K562 (cell line): ENCODE data around the gene LTK. TPM values are rescaled to one million over a fixed set of nuclear protein-coding genes. Genes with fewer than 3 reads are reported as not detected.

Experiments used
- DIDO1 ChIP-seq: fragments of 450-650 bp; IDR thresholded peaks from 2 replicates; pipeline ENCODE4 v1.6.1; 2016; ENCODE audit warnings: low read depth, missing biosample characterization, missing genetic modification characterization
- MGA ChIP-seq: fragments of 450-650 bp; IDR thresholded peaks from 2 replicates; pipeline ENCODE4 v1.6.1; 2016; ENCODE audit warnings: mild to moderate bottlenecking, moderate library complexity
- NCOA1 ChIP-seq: fragments of 450-650 bp; IDR thresholded peaks from 2 replicates; pipeline ENCODE4 v1.6.1; 2016; ENCODE audit warnings: low read depth
- PBX2 ChIP-seq, 2 experiments: IDR thresholded peaks in 1 of 2; conservative IDR thresholded peaks in 1 of 2; 2 replicates each; pipeline ENCODE4 v1.6.1; 2016; ENCODE audit warnings: low read depth in 2 of 2, mild to moderate bottlenecking in 1 of 2, missing compliant biosample characterization in 1 of 2, missing genetic modification characterization in 1 of 2, moderate library complexity in 1 of 2
- PHB2 ChIP-seq: fragments of 450-650 bp; IDR thresholded peaks from 2 replicates; pipeline ENCODE4 v1.6.1; 2017; ENCODE audit warnings: low read depth
- PHTF2 ChIP-seq: fragments of 250-450 bp; sonication (Bioruptor Pico); IDR thresholded peaks from 2 replicates; pipeline ENCODE4 v1.5.0; 2021; ENCODE audit warnings: mild to moderate bottlenecking
- SMAD4 ChIP-seq: fragments of 250-450 bp; sonication (Bioruptor Pico); conservative IDR thresholded peaks from 2 replicates; pipeline ENCODE4 v1.8.0; 2021; ENCODE audit warnings: inconsistent platforms, mild to moderate bottlenecking, moderate library complexity
- SP1 ChIP-seq: sonication (generic); formaldehyde crosslinking; IDR thresholded peaks from 2 replicates; pipeline ENCODE4 v1.8.1; 2022; ENCODE audit warnings: mild to moderate bottlenecking, missing genetic modification reagents
- TEAD2 ChIP-seq: fragments of 450-650 bp; IDR thresholded peaks from 2 replicates; pipeline ENCODE4 v1.6.1; 2016; ENCODE audit warnings: missing genetic modification characterization, control low read depth, missing compliant biosample characterization
- THAP7 ChIP-seq: fragments of 250-450 bp; sonication (Bioruptor Pico); IDR thresholded peaks from 2 replicates; pipeline ENCODE4 v1.5.0; 2021
- polyA plus RNA-seq, 8 experiments: library from polyadenylated mRNA; depleted of rRNA in 4 of 8; stranded (reverse) in 5 of 8; unstranded in 3 of 8; fragments of >200 nt; fragmentation: Nextera tagmentation in 2 of 8; fragmentation: Illumina TruSeq in 1 of 8; extraction: Ambion mirVana in 2 of 8; extraction: Trizol in 1 of 8; gene quantifications; 2 replicates each; pipeline versions ENCODE4 v1.2.1 to v1.2.3, GENCODE V29; 2011 to 2014; ENCODE audit warnings: inconsistent platforms in 1 of 8, missing spikeins in 1 of 8
- total RNA-seq, 7 experiments: library from RNA; depleted of rRNA in 6 of 7; stranded (reverse); fragments of >200 nt in 6 of 7; fragmentation: Illumina TruSeq in 2 of 7; extraction: Trizol in 2 of 7; gene quantifications; 2 replicates each; pipeline versions ENCODE4 v1.2.1 to v1.2.3, GENCODE V29; 2011 to 2021; ENCODE audit warnings: low replicate concordance in 1 of 7

Gene LTK
- total and polyA plus RNA-seq, 9 of the 15 experiments (the other 6 are each of a cell fraction or from before 2014, with no cell fraction given): 0.25 to 4.4 (median 1.8) TPM

GRCh38 chr15:41557673-41558399 lies 44.2 kb upstream of the LTK start (continued):
- TF ChIP-seq MGA (no peak), SMAD4 (peak; percentile 18; the same call in 1 of the 2 replicates), TEAD2 (tag) (no peak), THAP7 (no peak), PHTF2 (CRISPR knock-in tag) (no peak), NCOA1 (no peak), PBX2 (CRISPR knock-in tag; IDR thresholded peaks at IDR 0.05; ENCODE audit: low read depth) (no peak), PBX2 (tag; conservative IDR thresholded peaks at IDR 0.05; ENCODE audit: low read depth) (no peak), DIDO1 (no peak), PHB2 (no peak), SP1 (CRISPR knock-in tag) (no peak)
